ENCODE data around the gene MTX3.

- no peak for TF ChIP-seq POLR2AphosphoS5 (IDR thresholded peaks at IDR 0.05)
- no peak for TF ChIP-seq CTCF (IDR thresholded peaks at IDR 0.05)
- no peak for TF ChIP-seq EP300 (IDR thresholded peaks at IDR 0.05)
- TF ChIP-seq POLR2A (IDR thresholded peaks at IDR 0.05; ENCODE audit: low read depth) = no peak
Observed at GRCh38 chr5:79963261-79964061, 27.6 kb downstream of the MTX3 start.
